ENCODE results near the gene NABP1.

DNA sequence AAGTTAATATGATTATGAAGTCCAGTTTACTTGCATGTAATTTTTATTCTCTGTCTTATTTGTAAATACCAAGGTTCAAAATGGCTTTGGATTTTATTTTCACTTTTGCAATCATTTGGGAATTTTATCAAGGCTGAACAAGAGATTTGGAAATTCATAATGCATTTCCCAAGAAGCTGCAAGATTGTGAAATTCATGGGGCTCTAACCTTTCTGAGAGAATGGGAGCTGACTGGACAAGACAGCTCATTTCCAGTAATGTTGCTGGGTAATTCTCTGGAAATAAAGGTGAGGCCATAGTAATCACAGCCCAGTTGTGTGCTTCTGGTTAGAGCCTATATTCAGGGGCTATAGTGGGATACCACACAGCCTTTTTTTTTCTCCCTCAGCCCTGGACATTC, 21.5 kb upstream of the NABP1 start:
- TF ChIP-seq, protein P1, sequence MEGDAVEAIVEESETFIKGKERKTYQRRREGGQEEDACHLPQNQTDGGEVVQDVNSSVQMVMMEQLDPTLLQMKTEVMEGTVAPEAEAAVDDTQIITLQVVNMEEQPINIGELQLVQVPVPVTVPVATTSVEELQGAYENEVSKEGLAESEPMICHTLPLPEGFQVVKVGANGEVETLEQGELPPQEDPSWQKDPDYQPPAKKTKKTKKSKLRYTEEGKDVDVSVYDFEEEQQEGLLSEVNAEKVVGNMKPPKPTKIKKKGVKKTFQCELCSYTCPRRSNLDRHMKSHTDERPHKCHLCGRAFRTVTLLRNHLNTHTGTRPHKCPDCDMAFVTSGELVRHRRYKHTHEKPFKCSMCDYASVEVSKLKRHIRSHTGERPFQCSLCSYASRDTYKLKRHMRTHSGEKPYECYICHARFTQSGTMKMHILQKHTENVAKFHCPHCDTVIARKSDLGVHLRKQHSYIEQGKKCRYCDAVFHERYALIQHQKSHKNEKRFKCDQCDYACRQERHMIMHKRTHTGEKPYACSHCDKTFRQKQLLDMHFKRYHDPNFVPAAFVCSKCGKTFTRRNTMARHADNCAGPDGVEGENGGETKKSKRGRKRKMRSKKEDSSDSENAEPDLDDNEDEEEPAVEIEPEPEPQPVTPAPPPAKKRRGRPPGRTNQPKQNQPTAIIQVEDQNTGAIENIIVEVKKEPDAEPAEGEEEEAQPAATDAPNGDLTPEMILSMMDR (optimal IDR thresholded peaks at IDR 0.05 in 1 of 3, IDR thresholded peaks at IDR 0.05 in 1 of 3, conservative IDR thresholded peaks at IDR 0.05 in 1 of 3; ENCODE audit: extremely low read depth in 1 of 3, insufficient read depth in 2 of 3, low read length in 3 of 3): no peak
- TF ChIP-seq EZH2 (IDR thresholded peaks at IDR 0.05; ENCODE audit: low read length): no peak

All from keratinocyte (primary cell).